ENCODE data around the gene LBHD2.

LBHD2 gene

GRCh38 chr14:103058164-103059055, 25.6 kb upstream of the LBHD2 start:
- no peaks in the 10 kb centered on the region for H3K36me3 Mint-ChIP-seq (ENCODE audit: insufficient read depth)
- H3K4me1 Mint-ChIP-seq (ENCODE audit: low read depth in 2 of 2), result peaks cover 2 to 13% of the 10 kb centered on the region in 2 donors
- peak overlapping the region; percentile 12 to 43 for H3K4me3 Mint-ChIP-seq
- peaks cover 44 to 54% of the 10 kb centered on the region in 2 donors for H3K27me3 Mint-ChIP-seq
- H3K9me3 Mint-ChIP-seq, result no peaks in the 10 kb centered on the region
- no peak for ATAC-seq (replicated peaks)
- no peak overlapping the region for H3K27ac Mint-ChIP-seq
- DNase-seq, result no peak

DNA sequence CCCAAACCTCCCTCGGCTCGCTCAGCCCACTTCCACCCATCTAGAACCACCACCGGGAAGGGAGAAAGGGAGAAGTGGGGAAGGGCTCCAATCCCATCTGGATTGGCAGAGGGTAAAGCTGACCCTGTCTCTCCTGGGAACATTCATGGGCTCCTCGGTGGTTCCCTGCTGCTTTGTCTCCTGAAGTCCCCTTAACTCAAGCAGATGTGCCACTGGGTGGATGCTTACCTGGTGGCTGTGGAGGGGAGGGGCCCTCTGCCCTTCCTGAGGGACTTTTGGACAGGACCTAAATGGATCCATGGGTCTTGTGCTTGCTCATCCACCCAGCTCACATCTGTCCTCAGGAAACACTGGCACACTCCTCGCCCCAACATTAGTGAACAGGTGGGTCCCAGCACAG, 24.5 kb upstream of the LBHD2 start:
- H3K27ac Mint-ChIP-seq, result no peak overlapping the region
- no peaks in the 10 kb centered on the region for H3K9me3 Mint-ChIP-seq
- H3K4me3 Mint-ChIP-seq, result no peak overlapping the region
- H3K27me3 Mint-ChIP-seq, result peaks cover 39 to 57% of the 10 kb centered on the region in 2 donors
- peaks cover 2 to 13% of the 10 kb centered on the region in 2 donors for H3K4me1 Mint-ChIP-seq (ENCODE audit: low read depth in 2 of 2)
- no peak for DNase-seq
- no peaks in the 10 kb centered on the region for H3K36me3 Mint-ChIP-seq (ENCODE audit: insufficient read depth)
- ATAC-seq (replicated peaks), result no peak

DNA sequence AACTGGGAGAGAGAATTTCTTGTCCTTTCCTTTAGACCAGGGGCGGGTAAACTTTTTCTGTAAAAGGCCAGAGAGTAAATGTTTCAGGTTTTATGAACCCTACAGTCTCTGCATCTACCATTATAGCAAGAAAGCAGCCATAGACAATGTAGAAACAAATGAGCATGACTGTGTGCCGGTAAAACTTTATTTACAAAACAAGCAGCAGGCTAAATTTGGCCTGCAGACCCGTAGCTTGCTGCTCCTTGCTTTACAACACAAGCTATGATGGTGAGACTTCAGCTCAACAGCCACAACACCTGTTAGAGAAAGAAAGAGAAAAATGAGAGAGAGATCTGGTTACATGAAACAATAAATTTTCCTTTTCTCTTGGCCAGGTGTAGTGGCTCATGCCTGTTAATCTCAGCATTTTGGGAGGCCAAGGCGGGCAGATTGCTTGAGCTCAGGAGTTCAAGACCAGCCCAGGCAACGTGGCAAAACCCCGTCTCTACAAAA, 22.5 kb upstream of the LBHD2 start:
- Mint-ChIP-seq H3K9me3 (no peaks in the 10 kb centered on the region), H3K4me1 (ENCODE audit: low read depth in 2 of 2) (peaks cover 0 to 5% of the 10 kb centered on the region in 2 donors), H3K27me3 (peaks cover 19 to 38% of the 10 kb centered on the region in 2 donors), H3K27ac (no peak overlapping the region), H3K36me3 (ENCODE audit: insufficient read depth) (no peaks in the 10 kb centered on the region), H3K4me3 (no peak overlapping the region)
- ATAC-seq (replicated peaks) (no peak), DNase-seq (no peak)

GRCh38 chr14:103064436-103064835, 19.6 kb upstream of the LBHD2 start:
- Mint-ChIP-seq H3K9me3 (no peaks in the 10 kb centered on the region), H3K27me3 (peaks cover 20 to 21% of the 10 kb centered on the region in 2 donors), H3K4me1 (ENCODE audit: low read depth in 2 of 2) (peaks cover 0 to 3% of the 10 kb centered on the region in 2 donors), H3K4me3 (no peak overlapping the region), H3K27ac (no peak overlapping the region), H3K36me3 (ENCODE audit: insufficient read depth) (no peaks in the 10 kb centered on the region)
- ATAC-seq (replicated peaks) (no peak), DNase-seq (no peak)

DNA sequence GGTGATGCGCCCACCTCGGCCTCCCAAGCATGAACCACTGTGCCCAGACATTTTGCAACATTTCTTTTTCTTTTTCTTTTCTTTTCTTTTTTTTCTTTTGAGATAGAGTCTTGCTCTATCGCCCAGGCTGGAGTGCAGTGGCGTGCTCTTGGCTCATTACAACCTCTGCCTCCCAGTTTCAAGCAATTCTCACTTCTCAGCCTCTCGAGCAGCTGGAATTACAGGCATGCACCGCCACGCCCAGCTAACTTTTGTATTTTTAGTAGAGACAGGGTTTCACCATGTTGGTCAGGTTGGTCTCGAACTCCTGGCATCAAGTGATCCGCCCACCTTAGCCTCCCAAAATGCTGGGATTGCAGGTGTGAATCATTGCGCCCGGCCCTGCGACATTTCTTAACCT, 19.0 kb upstream of the LBHD2 start:
- ATAC-seq (replicated peaks) (no peak), DNase-seq (no peak)
- no peaks in the 10 kb centered on the region for H3K9me3 Mint-ChIP-seq
- no peak overlapping the region for H3K4me3 Mint-ChIP-seq
- H3K27ac Mint-ChIP-seq, result no peak overlapping the region
- H3K4me1 Mint-ChIP-seq (ENCODE audit: low read depth in 2 of 2), result peaks cover 0 to 3% of the 10 kb centered on the region in 2 donors
- H3K27me3 Mint-ChIP-seq, result peaks cover 20 to 21% of the 10 kb centered on the region in 2 donors
- H3K36me3 Mint-ChIP-seq (ENCODE audit: insufficient read depth), result no peaks in the 10 kb centered on the region

GRCh38 chr14:103065861-103066260, 18.1 kb upstream of the LBHD2 start:
- Mint-ChIP-seq H3K4me3 (no peak overlapping the region), H3K9me3 (no peaks in the 10 kb centered on the region), H3K27me3 (peaks cover 15 to 28% of the 10 kb centered on the region in 2 donors), H3K4me1 (ENCODE audit: low read depth in 2 of 2) (peaks cover 0 to 3% of the 10 kb centered on the region in 2 donors), H3K36me3 (ENCODE audit: insufficient read depth) (no peaks in the 10 kb centered on the region), H3K27ac (no peak overlapping the region)
- no peak for DNase-seq
- no peak for ATAC-seq (replicated peaks)

DNA sequence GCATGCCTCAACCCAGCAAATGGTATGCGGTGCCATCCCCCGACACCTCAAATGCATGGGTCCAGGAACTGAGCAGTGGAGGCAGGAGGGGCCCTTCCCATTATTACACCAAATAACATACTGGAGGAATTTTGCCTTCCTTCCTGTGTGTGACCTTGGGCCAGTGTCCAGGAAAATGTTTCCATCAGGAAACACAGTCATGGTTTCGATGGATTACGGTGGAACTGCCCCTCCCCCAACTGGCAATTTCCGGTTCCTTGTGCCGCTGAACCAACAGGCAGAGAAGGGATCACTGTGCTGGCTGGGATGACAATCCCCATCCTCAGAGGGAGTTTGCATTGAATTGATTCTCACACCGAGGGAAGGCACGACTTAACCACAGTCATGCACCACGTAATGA, 17.6 kb upstream of the LBHD2 start:
- Mint-ChIP-seq H3K27me3 (peaks cover 15 to 33% of the 10 kb centered on the region in 2 donors), H3K9me3 (no peaks in the 10 kb centered on the region), H3K36me3 (ENCODE audit: insufficient read depth) (no peaks in the 10 kb centered on the region), H3K4me1 (ENCODE audit: low read depth in 2 of 2) (peaks cover 0 to 3% of the 10 kb centered on the region in 2 donors), H3K27ac (no peak overlapping the region), H3K4me3 (no peak overlapping the region)
- DNase-seq, result no peak
- ATAC-seq (replicated peaks), result no peak

GRCh38 chr14:103067231-103067954, 16.6 kb upstream of the LBHD2 start:
- no peaks in the 10 kb centered on the region for H3K9me3 Mint-ChIP-seq
- H3K4me3 Mint-ChIP-seq, result no peak overlapping the region
- no peak for DNase-seq
- H3K27ac Mint-ChIP-seq, result no peak overlapping the region
- H3K36me3 Mint-ChIP-seq (ENCODE audit: insufficient read depth), result no peaks in the 10 kb centered on the region
- no peak for ATAC-seq (replicated peaks)
- no peaks in the 10 kb centered on the region for H3K4me1 Mint-ChIP-seq (ENCODE audit: low read depth in 2 of 2)
- H3K27me3 Mint-ChIP-seq, result peaks cover 15 to 34% of the 10 kb centered on the region in 2 donors

- no peaks in the 10 kb centered on the region for H3K4me1 Mint-ChIP-seq (ENCODE audit: low read depth in 2 of 2)
- no peak overlapping the region for H3K4me3 Mint-ChIP-seq
- DNase-seq (no peak), ATAC-seq (replicated peaks) (no peak)
- H3K36me3 Mint-ChIP-seq (ENCODE audit: insufficient read depth), result no peaks in the 10 kb centered on the region
- no peaks in the 10 kb centered on the region for H3K9me3 Mint-ChIP-seq
- no peak overlapping the region for H3K27ac Mint-ChIP-seq
- H3K27me3 Mint-ChIP-seq, result peaks cover 14 to 34% of the 10 kb centered on the region in 2 donors
These were observed 15.5 kb upstream of the LBHD2 start for GRCh38 chr14:103068351-103069073.

GRCh38 chr14:103070263-103070885, 13.6 kb upstream of the LBHD2 start:
- DNase-seq, result no peak
- H3K36me3 Mint-ChIP-seq (ENCODE audit: insufficient read depth), result no peaks in the 10 kb centered on the region
- H3K9me3 Mint-ChIP-seq, result no peaks in the 10 kb centered on the region
- peaks cover 13 to 41% of the 10 kb centered on the region in 2 donors for H3K27me3 Mint-ChIP-seq
- ATAC-seq (replicated peaks), result no peak
- no peak overlapping the region for H3K27ac Mint-ChIP-seq
- no peaks in the 10 kb centered on the region for H3K4me1 Mint-ChIP-seq (ENCODE audit: low read depth in 2 of 2)
- H3K4me3 Mint-ChIP-seq, result no peak overlapping the region

DNA sequence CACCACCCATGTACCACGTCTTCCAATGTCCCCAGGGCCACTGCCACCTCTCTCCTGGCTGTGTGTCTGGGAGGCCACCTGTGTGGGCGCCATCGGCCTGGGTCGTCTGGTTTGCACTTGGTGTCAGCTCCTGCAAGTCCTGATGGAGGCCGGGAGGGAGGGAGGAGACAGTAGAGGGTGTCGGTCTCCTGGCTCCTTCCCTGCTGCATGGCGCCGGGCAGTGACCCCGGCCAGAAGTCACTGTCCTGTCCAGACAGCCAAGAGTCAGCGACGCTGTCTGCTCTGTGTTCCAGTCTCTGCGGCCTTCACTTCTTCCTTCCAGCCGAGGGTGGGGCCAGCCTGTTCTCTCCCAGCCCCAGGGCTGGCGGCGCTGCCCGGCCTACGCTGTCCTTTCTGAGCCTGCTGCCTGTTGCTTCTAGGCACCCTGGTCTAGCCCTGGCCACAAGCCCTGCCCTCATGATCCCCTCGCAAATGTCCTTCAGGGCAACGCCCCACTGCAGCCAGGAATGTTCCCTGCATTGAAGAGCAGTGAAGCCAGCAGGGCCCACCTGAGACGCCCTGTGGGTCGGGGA, 13.0 kb upstream of the LBHD2 start:
- DNase-seq (no peak), ATAC-seq (replicated peaks) (no peak)
- Mint-ChIP-seq H3K27ac (no peak overlapping the region), H3K36me3 (ENCODE audit: insufficient read depth) (no peaks in the 10 kb centered on the region), H3K4me3 (no peak overlapping the region), H3K4me1 (ENCODE audit: low read depth in 2 of 2) (no peaks in the 10 kb centered on the region), H3K27me3 (peaks cover 13 to 41% of the 10 kb centered on the region in 2 donors), H3K9me3 (no peaks in the 10 kb centered on the region)

GRCh38 chr14:103071544-103072251, 12.3 kb upstream of the LBHD2 start:
- Mint-ChIP-seq H3K27ac (no peak overlapping the region), H3K9me3 (no peaks in the 10 kb centered on the region), H3K27me3 (peaks cover 13 to 41% of the 10 kb centered on the region in 2 donors), H3K36me3 (ENCODE audit: insufficient read depth) (no peaks in the 10 kb centered on the region), H3K4me3 (no peak overlapping the region), H3K4me1 (ENCODE audit: low read depth in 2 of 2) (no peaks in the 10 kb centered on the region)
- ATAC-seq (replicated peaks) (no peak), DNase-seq (no peak)

All from effector memory CD8-positive, alpha-beta T cell (primary cell).